HL-60 (cell line): Measurements from ENCODE around the gene MSL1.
A peak's percentile ranks its signal among the peaks of the same experiment; 100 is the strongest.

Experiments
- CTCF ChIP-seq: IDR thresholded peaks from one replicate; pipeline ENCODE4 v1.5.1; 2011; ENCODE audit warnings: low read length, control low read depth, inconsistent platforms; ENCODE audit not compliant: insufficient read depth
- POLR2AphosphoS5 ChIP-seq: IDR thresholded peaks from 2 replicates; pipeline ENCODE4 v1.6.1; 2012; ENCODE audit warnings: low read depth
- REST ChIP-seq: IDR thresholded peaks from 2 replicates; pipeline ENCODE4 v1.6.1; 2012; ENCODE audit warnings: low read depth; ENCODE audit not compliant: insufficient replicate concordance

GRCh38 chr17:40168262-40168832 is 46.6 kb downstream of the MSL1 start:
- TF ChIP-seq CTCF (peak; percentile 76), POLR2AphosphoS5 (no peak), REST (no peak)
